Smooth muscle cell of the brain vasculature (primary cell): ENCODE data around the gene ALLC.

Experiments
- DNase-seq: peaks from one replicate; pipeline ENCODE4 v3.0.0-alpha.2; 2012; ENCODE audit warnings: low read depth, low spot score

Gene ALLC

GRCh38 chr2:3677436-3677835 lies 19.4 kb downstream of the ALLC start:
- no peak for DNase-seq

- no peak for DNase-seq
Observed at GRCh38 chr2:3678212-3678611, 20.2 kb downstream of the ALLC start.

GRCh38 chr2:3679180-3679579 lies 21.2 kb downstream of the ALLC start:
- DNase-seq, result no peak

GRCh38 chr2:3679616-3680393 lies 21.8 kb downstream of the ALLC start:
- DNase-seq, result no peak

- no peak for DNase-seq
Observed at GRCh38 chr2:3680548-3681345, 22.7 kb downstream of the ALLC start.

GRCh38 chr2:3681625-3682024 lies 23.6 kb downstream of the ALLC start:
- no peak for DNase-seq

GRCh38 chr2:3682811-3683210 lies 24.8 kb downstream of the ALLC start:
- DNase-seq, result no peak

GRCh38 chr2:3683748-3684454 lies 25.9 kb downstream of the ALLC start:
- DNase-seq, result no peak

- DNase-seq, result no peak
Observed at GRCh38 chr2:3689998-3690748, 32.2 kb downstream of the ALLC start.

GRCh38 chr2:3692375-3692774 lies 34.4 kb downstream of the ALLC start:
- DNase-seq, result no peak

- no peak for DNase-seq
Observed at GRCh38 chr2:3696545-3696944, 38.5 kb downstream of the ALLC start.

- no peak for DNase-seq
Observed at GRCh38 chr2:3701071-3701470, 43.1 kb downstream of the ALLC start.

GRCh38 chr2:3703236-3703756 lies 45.3 kb downstream of the ALLC start, which contains the start of gene DCDC2C:
Gene DCDC2C (plus strand): TSS chr2:3703575. CDS start chr2:3703752, 177 bp downstream.
- DNase-seq, result no peak

- no peak for DNase-seq
Observed at GRCh38 chr2:3703757-3704355, 45.9 kb downstream of the ALLC start.

GRCh38 chr2:3704692-3705091 lies 46.7 kb downstream of the ALLC start:
- DNase-seq, result no peak

GRCh38 chr2:3705782-3706181 lies 47.8 kb downstream of the ALLC start:
- DNase-seq, result no peak

- no peak for DNase-seq
Observed at GRCh38 chr2:3706892-3707291, 48.9 kb downstream of the ALLC start.

GRCh38 chr2:3708576-3708975 lies 50.6 kb downstream of the ALLC start:
- no peak for DNase-seq

- no peak for DNase-seq
Observed at GRCh38 chr2:3709225-3709624, 51.2 kb downstream of the ALLC start.

GRCh38 chr2:3712424-3712823 lies 54.4 kb downstream of the ALLC start:
- no peak for DNase-seq
